Stimulated activated CD8-positive, alpha-beta memory T cell treated with anti-CD3 and anti-CD28 coated beads, Interleukin-15, amount 100 ng/mL, for 24 hours (primary cell): Measurements from ENCODE around the gene ST6GALNAC3.

Experiments
- DNase-seq: peaks from one replicate; pipeline ENCODE4 v3.0.0-alpha.2; 2020; ENCODE audit warnings: low read depth

ST6GALNAC3 gene

DNA sequence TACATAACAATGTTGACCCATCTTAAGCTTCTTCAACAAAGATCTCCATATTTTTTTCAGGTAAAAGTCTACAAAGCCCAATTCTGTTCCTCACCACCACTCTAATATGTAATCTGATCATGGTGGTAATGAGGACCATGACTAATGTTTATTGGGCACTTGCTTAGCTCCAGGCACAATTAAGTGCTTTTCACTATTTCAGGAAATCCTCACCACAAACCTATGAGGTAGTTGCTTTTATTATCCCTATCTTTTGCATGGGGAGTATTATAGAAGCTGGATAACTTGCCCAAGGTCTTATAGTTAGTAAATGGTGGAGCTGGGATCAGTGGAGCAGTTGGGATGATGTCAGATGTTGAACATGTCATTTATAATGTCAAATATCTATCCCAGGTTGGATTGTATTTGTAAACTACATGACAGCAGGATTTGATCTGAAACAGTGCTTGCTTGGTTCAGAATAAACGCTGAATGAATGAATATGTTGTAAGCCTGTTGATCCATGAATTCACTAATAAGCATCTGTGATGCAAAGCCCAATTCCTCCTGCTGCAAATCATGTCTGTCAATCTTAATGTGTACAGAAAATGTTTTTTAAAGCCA is 509.4 kb downstream of the ST6GALNAC3 start:
- DNase-seq, result no peak

DNA sequence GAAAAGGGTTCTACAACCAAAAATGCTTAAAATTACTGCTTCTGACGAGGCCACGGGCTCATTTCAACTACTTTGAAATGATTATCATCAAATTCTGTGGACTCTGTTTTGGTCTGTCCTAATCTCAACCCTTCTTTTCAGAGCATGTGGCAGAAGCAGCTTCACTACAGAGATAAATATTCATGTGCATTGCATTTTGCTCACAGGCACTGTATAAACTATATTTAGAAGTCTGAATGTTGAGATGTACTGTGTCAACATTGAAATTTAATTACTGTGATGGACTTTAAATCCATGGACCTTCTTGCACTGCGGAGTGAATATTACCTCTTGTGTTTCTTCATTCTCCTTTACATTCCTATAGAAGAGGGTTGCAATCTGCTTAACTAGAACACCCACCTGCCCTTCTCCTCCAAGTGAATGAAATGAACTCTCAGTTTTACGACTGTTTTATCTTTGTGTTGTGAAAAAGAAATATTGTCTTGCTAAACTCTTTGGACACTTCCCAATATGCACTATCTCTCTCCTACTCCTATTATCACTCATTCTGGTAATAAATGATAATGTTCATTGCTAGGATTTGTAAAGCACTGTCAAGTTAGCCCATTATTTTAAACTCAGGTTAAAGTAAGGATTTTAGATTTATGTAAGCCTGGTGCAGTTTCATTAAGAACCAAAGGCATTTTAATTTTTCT is 511.6 kb downstream of the ST6GALNAC3 start:
- no peak for DNase-seq

GRCh38 chr1:76587212-76587611 is 512.7 kb downstream of the ST6GALNAC3 start:
- no peak for DNase-seq

GRCh38 chr1:76591461-76591860 is 516.9 kb downstream of the ST6GALNAC3 start:
- no peak for DNase-seq

DNA sequence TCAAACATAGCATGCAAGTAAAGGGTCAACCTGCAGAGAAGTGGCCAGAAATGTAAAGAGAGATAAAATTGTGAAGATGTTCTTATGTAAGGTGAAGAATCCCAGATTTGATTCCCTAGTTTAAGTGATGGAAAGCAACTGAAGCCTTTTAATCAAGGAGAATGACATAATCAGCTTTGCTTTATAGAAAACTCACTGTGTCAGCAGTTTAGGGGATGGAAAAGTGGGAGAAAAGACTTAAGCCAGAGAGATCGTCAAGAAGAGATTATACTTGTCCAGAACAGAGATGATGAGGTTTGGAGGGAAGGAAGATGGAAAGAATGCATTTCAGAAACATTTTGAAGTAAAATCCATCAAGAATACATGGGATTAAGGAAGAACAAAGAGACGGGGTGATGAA is 517.4 kb downstream of the ST6GALNAC3 start:
- no peak for DNase-seq

DNA sequence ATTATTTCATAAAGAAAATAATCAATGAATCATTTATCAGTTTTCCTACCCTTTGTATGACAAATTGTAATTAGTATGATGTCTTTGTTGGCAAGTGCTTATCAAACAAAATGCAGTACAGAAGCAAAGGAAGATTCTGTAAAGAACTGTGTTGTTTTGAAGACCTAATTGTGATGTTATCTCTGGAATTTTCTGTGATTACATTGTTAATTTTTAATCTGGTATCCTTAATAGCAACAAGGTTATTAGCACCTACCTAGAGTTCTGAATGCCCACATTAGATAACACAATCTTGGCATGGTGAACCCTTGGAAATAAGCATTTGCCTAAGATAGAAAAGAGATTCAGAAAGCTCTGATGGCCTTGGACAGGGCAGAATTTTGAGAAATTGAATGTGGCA is 518.6 kb downstream of the ST6GALNAC3 start:
- no peak for DNase-seq

GRCh38 chr1:76593618-76594017 is 519.1 kb downstream of the ST6GALNAC3 start:
- DNase-seq, result no peak

DNA sequence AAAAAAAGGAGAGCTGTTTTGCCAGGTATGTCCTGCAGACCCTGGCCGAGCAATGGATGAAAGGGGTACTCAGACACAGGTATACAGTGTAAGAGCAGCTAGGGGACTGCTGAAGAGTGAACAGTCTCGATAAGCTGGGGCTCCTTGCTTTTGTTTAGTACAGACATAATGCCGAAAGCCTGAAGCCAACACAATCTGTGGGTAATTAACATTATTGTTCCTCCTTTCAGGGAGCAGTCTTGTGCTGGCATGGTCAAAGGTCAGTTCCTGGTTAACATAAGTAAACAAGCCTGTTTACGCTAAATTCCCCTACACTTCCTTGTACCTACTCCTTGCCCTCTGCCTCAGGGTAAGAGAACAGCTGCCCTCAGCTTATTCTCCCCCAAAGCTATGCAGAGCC is 520.5 kb downstream of the ST6GALNAC3 start:
- DNase-seq, result no peak

DNA sequence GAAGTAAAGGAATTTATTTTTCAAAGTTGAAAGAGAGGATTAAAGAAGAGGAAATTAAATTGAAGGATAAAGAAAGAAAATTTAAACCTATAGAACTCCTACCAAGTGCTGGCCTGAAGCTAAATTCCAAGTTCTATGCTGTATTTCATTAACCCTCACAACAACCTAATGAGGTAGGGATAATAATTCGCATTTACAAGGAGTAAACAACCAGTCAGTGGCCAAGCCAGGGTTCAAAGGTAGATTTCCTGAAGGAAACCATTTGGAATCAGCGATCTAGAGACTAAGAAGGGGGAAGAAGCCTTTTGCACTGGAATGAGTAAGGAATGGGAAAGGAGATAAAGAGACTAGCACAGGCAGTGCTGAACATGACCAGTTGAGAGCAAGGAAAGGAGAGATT is 526.9 kb downstream of the ST6GALNAC3 start:
- no peak for DNase-seq

GRCh38 chr1:76607717-76608116 is 533.2 kb downstream of the ST6GALNAC3 start:
- no peak for DNase-seq

GRCh38 chr1:76611770-76612445 is 537.4 kb downstream of the ST6GALNAC3 start:
- no peak for DNase-seq

- no peak for DNase-seq
These were observed 539.3 kb downstream of the ST6GALNAC3 start for GRCh38 chr1:76613886-76614285.

- DNase-seq, result no peak
These were observed 540.9 kb downstream of the ST6GALNAC3 start for GRCh38 chr1:76615253-76616035.

DNA sequence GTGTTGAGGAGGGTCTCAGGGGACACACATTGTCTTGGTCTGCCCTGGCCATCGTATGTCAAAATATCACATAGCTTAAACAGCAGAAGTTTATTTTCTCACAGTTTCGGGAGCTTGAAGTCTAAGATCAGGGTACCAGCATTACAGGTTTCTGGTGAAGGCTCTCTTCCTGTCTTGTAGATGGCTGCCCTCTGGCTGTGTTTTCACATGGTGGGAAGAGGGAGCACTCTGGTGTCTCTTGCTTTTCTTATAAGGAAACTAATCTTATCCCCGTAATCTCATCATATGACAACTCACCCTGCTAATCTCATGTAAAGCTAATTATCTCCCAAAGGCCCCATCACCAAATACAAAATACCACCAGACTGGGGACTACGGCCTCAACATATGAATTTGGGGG is 545.8 kb downstream of the ST6GALNAC3 start:
- DNase-seq, result no peak

DNA sequence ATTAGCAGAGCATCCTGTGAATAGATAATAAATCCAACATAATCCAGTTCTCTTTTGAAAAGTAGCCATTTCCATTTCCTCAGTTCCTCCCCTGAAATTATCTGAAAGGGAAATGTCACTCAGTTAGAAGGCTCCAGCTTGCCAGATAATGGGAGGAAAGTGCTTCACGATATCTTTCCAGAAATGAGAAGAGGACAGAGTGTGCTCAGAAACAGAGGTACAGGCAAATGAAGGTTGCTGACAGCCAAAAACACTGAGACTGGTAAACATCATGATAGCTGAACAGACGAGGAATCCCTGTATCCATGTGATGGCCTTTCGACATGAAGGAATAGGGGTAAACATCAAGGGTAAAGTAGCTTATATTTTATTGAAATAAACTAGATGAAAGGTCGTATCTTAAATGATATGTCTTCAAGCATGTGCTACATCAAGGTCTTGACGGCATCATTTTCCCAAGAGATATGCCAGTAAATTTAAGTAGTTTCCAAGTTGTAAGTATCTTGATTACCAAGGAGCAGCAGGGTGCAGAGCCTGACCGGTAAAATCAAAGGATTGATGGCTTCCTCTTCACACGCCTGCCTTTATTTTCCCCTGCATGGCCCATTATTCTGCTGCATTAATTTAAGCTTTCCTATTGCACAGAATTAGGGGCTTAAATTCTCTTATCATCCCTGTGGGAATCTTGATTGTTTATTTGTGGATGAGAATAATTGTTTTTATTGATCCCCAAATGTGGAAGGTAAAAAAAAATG is 548.4 kb downstream of the ST6GALNAC3 start:
- no peak for DNase-seq

- no peak for DNase-seq
These were observed 551.5 kb downstream of the ST6GALNAC3 start for GRCh38 chr1:76625886-76626678.

- DNase-seq, result no peak
These were observed 553.0 kb downstream of the ST6GALNAC3 start for GRCh38 chr1:76627498-76627897.

DNA sequence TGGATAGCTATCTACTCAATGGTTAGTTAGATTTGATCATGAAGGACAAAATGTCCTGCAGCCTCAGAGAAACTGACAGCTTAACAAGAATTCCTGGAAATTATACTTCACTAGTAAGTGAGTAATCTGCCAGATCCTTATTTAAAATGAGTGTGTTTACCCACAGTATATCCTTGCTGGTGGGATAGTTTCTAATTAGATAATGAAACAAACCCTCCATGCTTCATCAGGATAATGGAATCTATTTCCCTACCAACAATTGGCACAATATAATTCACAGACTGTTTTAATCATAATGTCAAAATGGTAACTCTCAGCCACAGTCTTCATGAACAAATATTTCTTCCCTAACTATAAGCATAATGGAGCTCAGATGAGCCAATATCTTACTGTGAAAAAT is 553.4 kb downstream of the ST6GALNAC3 start:
- DNase-seq, result no peak

GRCh38 chr1:76632136-76632535 is 557.6 kb downstream of the ST6GALNAC3 start:
- DNase-seq, result no peak

DNA sequence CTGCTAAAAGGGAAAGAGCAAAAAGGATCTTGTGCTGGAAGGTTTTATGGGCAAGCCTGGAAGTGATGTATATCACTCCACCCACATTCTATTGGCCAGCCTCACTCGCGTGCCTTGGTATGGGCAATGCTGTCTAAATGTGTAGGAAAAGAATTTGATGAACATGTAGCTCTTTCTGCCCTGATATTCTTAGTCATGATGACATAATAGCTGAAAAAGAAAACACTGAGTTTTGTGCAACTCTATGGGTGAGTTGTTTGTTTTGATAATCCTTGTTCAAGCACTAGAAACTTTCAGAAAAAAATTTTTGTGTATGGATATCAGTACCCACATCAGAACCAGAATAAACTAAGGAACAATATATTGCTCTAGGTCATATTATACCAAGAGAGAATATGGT is 561.2 kb downstream of the ST6GALNAC3 start:
- DNase-seq, result no peak

GRCh38 chr1:76639181-76639580 is 564.6 kb downstream of the ST6GALNAC3 start:
- DNase-seq, result no peak
